ENCODE results near the gene LBX2. TPM values are rescaled to one million over a fixed set of nuclear protein-coding genes. Genes with fewer than 3 reads are reported as not detected.

Gene LBX2
- polyA plus RNA-seq, 1 donor (not counting 4 experiments of a cell fraction or from before 2014, with no cell fraction given) = 0.09 TPM

- H4K20me1 ChIP-seq (ENCODE audit: control insufficient read depth, extremely low read depth, insufficient read depth, low read length) = no peaks in the 10 kb centered on the region
- H3K4me2 ChIP-seq (ENCODE audit: control insufficient read depth, extremely low read depth, insufficient read depth, low read depth, low read length) = no peak overlapping the region
- peaks cover 39% of the 10 kb centered on the region for H3K4me1 ChIP-seq (ENCODE audit: control insufficient read depth, extremely low read depth, insufficient read depth, low read length)
- no peak overlapping the region for H3K4me3 ChIP-seq (ENCODE audit: control insufficient read depth in 2 of 3, extremely low read depth in 1 of 3, insufficient read depth in 2 of 3, low read depth in 1 of 3, low read length in 3 of 3)
- peaks cover 9 to 10% of the 10 kb centered on the region in 2 experiments for H3K36me3 ChIP-seq (ENCODE audit: control insufficient read depth in 2 of 2, extremely low read depth in 1 of 2, insufficient read depth in 2 of 2, low read length in 2 of 2)
- peaks cover 9% of the 10 kb centered on the region for H3K79me2 ChIP-seq (ENCODE audit: control insufficient read depth, insufficient read depth, low read length)
- dilution Hi-C loops (cut with MboI; ENCODE audit: extremely low pct_ligation_motif_present, low sequenced_read_pairs) = no loop called here
- no peaks in the 10 kb centered on the region for H3K9me1 ChIP-seq (ENCODE audit: control insufficient read depth, extremely low read depth, insufficient read depth, low read length)
- H3K27ac ChIP-seq (ENCODE audit: control insufficient read depth, insufficient read depth, low read length) = no peak overlapping the region
- FAIRE-seq (no peak), DNase-seq (ENCODE audit: low read depth, low spot score) (no peak)
- TF ChIP-seq EZH2 (IDR thresholded peaks at IDR 0.05; ENCODE audit: low read length) = no peak
- H2AFZ ChIP-seq (ENCODE audit: control insufficient read depth, low read length) = no peak overlapping the region
- H3K9me3 ChIP-seq (ENCODE audit: control insufficient read depth, low read depth, low read length) = no peaks in the 10 kb centered on the region
- peaks cover 41% of the 10 kb centered on the region for H3K27me3 ChIP-seq (ENCODE audit: control insufficient read depth, extremely low read depth, insufficient read depth, low read length)
- no peak overlapping the region for H3K9ac ChIP-seq (ENCODE audit: control insufficient read depth, extremely low read depth, insufficient read depth, low read length)
These were observed 2.1 kb upstream of the LBX2 start for GRCh38 chr2:74501335-74502071.

DNA sequence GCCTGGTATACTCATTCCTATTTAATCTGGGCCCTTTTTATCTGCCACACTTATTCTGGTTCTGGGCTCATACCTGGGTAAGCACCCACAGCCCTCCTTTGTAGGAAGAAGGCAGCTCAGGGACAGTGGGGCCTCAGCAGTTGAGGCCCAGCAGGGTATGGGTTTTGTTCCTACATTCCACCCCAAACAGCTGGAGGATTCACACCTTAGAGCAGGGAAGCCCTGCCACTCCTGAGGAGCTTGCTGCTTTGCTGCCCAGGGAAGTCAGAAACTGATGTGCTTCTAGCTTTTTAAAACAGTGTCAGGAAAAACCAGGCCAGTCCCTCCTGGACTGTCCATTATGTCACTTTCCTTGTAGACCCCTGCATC is 1.2 kb upstream of the LBX2 start:
- Histone ChIP-seq H3K9me1 (ENCODE audit: control insufficient read depth, extremely low read depth, insufficient read depth, low read length) (no peaks in the 10 kb centered on the region), H3K27ac (ENCODE audit: control insufficient read depth, insufficient read depth, low read length) (no peak overlapping the region), H4K20me1 (ENCODE audit: control insufficient read depth, extremely low read depth, insufficient read depth, low read length) (no peaks in the 10 kb centered on the region), H3K9me3 (ENCODE audit: control insufficient read depth, low read depth, low read length) (no peaks in the 10 kb centered on the region), H3K9ac (ENCODE audit: control insufficient read depth, extremely low read depth, insufficient read depth, low read length) (no peak overlapping the region), H3K36me3 (ENCODE audit: control insufficient read depth in 2 of 2, extremely low read depth in 1 of 2, insufficient read depth in 2 of 2, low read length in 2 of 2) (peaks cover 5 to 10% of the 10 kb centered on the region in 2 experiments), H3K4me3 (ENCODE audit: control insufficient read depth in 2 of 3, extremely low read depth in 1 of 3, insufficient read depth in 2 of 3, low read depth in 1 of 3, low read length in 3 of 3) (no peak overlapping the region), H3K4me1 (ENCODE audit: control insufficient read depth, extremely low read depth, insufficient read depth, low read length) (peaks cover 33% of the 10 kb centered on the region), H3K27me3 (ENCODE audit: control insufficient read depth, extremely low read depth, insufficient read depth, low read length) (peaks cover 41% of the 10 kb centered on the region), H3K4me2 (ENCODE audit: control insufficient read depth, extremely low read depth, insufficient read depth, low read depth, low read length) (no peak overlapping the region), H3K79me2 (ENCODE audit: control insufficient read depth, insufficient read depth, low read length) (peaks cover 3% of the 10 kb centered on the region), H2AFZ (ENCODE audit: control insufficient read depth, low read length) (no peak overlapping the region)
- no peak for FAIRE-seq
- dilution Hi-C loops (cut with MboI; ENCODE audit: extremely low pct_ligation_motif_present, low sequenced_read_pairs) = no loop called here
- DNase-seq (ENCODE audit: low read depth, low spot score) = no peak
- TF ChIP-seq CTCF (optimal IDR thresholded peaks at IDR 0.05 in 1 of 3, IDR thresholded peaks at IDR 0.05 in 1 of 3, conservative IDR thresholded peaks at IDR 0.05 in 1 of 3; ENCODE audit: extremely low read depth in 1 of 3, insufficient read depth in 2 of 3, low read length in 3 of 3) (no peak), EZH2 (IDR thresholded peaks at IDR 0.05; ENCODE audit: low read length) (no peak)

Data from keratinocyte (primary cell).